Fibroblast of pulmonary artery (primary cell): Measurements from ENCODE around the gene SLC44A3.

Experiments used
- DNase-seq: peaks from one replicate; pipeline ENCODE4 v3.0.0-alpha.2; 2010; ENCODE audit warnings: low read depth
- H3K4me3 ChIP-seq: replicated peaks from 2 replicates; pipeline ENCODE4 v1.5.1; 2011; ENCODE audit warnings: low read depth, mild to moderate bottlenecking, control low read depth, low read length, moderate library complexity
- TF ChIP-seq, protein P1 (sequence below): IDR thresholded peaks from 2 replicates; pipeline ENCODE4 v1.5.1; 2011; ENCODE audit warnings: mild to moderate bottlenecking, control low read depth, low read length, inconsistent platforms; ENCODE audit errors: missing control alignments

Gene SLC44A3

DNA sequence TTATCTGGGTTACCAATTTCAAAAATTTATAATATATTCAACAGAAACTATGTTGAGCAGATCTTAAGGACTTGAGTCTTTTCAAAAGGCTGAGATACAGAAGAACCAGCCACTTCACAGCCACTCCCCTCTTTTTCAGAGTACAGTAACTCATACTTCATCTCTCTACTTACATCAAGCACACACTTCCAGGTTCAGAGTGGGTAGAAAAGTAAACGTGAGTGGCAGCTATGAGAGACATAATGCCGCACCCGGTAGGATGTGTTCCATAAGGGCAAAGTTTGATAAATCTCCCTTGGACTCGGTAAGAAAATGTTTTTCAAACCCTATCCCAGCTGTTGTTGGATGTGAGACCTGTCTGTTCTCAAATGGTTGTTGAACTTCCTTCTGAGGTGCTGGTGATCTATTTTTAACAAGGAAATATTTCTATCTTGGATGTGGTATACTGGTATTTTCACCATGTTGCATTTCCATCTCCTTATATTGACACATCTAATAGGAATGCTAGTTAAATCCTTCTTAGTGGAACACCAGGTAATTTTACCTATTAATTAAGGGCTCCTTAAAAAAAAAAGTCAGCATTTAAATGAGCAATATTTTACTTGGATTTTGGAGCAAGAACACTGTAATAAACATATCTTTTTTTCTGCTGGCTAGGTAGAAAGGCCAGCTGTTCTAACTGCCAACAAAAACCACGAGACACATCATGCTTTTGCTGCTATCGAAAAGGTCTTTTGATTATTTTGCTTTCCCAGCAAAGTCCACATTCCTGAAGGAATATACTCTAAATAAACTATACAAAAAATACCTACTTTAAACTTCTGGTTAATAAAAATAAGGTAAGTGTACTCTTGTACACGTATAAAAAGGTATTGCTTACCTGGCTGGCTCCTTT, 78.6 kb downstream of the SLC44A3 start:
- no peak overlapping the region for H3K4me3 ChIP-seq
- TF ChIP-seq, protein P1, sequence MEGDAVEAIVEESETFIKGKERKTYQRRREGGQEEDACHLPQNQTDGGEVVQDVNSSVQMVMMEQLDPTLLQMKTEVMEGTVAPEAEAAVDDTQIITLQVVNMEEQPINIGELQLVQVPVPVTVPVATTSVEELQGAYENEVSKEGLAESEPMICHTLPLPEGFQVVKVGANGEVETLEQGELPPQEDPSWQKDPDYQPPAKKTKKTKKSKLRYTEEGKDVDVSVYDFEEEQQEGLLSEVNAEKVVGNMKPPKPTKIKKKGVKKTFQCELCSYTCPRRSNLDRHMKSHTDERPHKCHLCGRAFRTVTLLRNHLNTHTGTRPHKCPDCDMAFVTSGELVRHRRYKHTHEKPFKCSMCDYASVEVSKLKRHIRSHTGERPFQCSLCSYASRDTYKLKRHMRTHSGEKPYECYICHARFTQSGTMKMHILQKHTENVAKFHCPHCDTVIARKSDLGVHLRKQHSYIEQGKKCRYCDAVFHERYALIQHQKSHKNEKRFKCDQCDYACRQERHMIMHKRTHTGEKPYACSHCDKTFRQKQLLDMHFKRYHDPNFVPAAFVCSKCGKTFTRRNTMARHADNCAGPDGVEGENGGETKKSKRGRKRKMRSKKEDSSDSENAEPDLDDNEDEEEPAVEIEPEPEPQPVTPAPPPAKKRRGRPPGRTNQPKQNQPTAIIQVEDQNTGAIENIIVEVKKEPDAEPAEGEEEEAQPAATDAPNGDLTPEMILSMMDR, result no peak
- no peak for DNase-seq

DNA sequence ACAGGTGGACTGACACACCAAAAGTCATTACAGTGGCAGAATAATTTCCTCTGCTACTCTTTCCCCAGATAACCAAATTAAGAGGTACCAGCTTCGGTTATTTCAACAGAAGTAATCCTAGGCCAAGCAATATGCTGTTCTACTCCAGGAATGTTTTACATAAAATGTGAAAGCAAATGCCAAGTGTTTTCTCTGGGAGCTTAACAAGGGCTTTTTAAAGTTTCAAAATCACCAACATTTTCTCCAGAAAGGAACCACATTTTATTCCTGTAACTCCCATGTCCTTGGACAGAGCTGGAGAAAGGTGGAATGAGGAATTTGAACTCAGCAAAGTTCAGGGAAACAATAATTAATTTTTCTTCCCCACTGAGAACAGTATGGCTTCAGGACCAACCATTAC, 79.6 kb downstream of the SLC44A3 start:
- DNase-seq, result no peak
- TF ChIP-seq, protein P1, result no peak
- no peak overlapping the region for H3K4me3 ChIP-seq

DNA sequence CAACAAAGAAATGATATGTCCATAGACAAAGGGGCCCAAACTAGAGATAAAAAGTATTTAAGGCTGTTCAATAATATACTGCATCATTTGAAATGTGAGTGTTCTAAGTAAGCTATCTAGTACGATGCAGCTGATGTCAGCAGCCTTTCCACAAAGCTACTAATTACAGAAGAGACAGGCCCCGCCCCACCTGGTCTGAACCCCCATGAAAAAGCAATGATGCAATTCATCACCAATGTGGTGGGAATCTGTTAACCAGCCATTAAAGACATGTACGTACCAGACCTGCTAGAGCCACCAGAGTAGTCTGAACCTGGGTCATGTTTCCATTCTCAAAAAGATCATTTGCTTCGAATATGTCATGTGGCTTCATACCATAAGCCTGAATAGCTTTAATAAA, 81.7 kb downstream of the SLC44A3 start:
- TF ChIP-seq, protein P1, result no peak
- DNase-seq, result no peak

DNA sequence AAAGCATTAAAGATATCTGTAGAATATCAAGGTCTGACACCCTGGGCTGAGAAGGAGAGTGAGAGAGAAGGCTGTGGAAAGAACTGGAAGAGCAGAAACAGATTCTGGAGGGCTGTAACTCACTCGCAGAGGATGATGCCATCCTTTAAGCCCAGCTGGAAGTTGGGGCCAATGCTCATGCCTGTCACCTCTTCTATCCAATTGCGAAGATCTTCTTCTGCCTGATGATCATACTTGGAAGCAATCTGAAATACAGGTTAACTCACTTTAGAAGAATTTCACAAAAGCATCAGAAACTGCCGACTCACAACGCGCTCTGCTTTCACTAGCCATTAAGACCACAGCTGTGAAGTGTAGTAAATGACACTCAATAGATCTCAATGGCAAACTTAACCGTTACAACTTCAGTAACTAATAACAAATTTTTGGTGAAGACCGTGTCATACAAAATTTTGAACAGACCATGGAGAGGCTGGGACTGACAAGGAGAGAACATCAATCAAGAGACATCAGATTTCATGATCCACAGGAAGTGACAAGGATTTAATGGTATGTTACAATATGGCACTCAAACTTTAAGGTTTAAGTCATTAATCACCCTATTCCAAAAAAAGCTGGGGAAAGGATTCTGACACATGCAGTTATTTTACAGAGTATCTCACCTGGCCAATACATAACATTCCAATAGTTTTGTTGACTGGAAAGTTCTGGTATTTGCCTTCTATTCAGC, 83.3 kb downstream of the SLC44A3 start:
- no peak for DNase-seq
- TF ChIP-seq, protein P1, result no peak
- H3K4me3 ChIP-seq, result no peak overlapping the region

More for the DNA sequence above, 81.7 kb downstream of the SLC44A3 start:
- no peak overlapping the region for H3K4me3 ChIP-seq

DNA sequence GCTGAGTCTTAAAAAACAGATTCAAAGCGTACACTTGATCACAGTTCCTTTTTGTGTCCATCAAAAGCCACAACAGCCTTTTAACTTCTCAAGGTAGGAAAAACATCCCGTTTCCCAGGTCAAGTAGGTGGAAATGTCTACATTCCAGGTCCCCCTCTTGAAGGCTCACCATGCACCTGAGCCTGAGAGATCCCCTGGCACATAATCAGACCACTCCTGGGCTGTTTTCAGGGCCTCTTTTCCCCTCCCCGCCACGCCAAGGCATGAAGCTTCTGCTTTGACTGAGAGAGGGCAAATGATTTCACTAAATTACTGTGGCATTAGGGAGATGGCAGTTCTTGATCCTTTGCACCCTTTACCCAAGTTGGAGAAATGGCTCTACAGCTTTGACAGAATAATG, 85.0 kb downstream of the SLC44A3 start:
- H3K4me3 ChIP-seq, result no peak overlapping the region
- DNase-seq, result no peak
- TF ChIP-seq, protein P1, result no peak

DNA sequence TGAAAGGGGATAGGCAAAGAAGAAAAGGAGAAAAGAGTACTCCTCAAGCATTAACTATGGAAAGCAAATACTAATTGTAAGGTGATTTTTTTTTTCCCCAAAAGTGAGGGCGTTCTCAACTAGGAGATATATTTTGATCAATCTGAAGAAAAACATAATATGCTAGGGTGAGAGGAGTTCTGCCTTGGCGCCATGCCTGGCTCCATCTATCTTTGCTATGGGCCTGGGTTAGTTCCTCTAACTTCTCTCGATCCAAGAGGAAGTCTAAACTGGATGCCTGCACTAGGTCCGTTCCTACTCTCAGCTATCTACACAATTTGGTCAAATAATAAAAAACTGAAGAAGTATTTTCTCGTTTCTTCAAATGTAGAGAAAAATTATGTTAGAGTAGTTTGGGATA, 86.2 kb downstream of the SLC44A3 start:
- DNase-seq, result no peak
- TF ChIP-seq, protein P1, result no peak
- no peak overlapping the region for H3K4me3 ChIP-seq
